ENCODE results near the gene COL9A1. TPM values are rescaled to one million over a fixed set of nuclear protein-coding genes. Genes with fewer than 3 reads are reported as not detected.

Gene COL9A1
- total RNA-seq, 4 donors from 2014 or later, result 0.34 to 1.7 (median 0.77) TPM

DNA sequence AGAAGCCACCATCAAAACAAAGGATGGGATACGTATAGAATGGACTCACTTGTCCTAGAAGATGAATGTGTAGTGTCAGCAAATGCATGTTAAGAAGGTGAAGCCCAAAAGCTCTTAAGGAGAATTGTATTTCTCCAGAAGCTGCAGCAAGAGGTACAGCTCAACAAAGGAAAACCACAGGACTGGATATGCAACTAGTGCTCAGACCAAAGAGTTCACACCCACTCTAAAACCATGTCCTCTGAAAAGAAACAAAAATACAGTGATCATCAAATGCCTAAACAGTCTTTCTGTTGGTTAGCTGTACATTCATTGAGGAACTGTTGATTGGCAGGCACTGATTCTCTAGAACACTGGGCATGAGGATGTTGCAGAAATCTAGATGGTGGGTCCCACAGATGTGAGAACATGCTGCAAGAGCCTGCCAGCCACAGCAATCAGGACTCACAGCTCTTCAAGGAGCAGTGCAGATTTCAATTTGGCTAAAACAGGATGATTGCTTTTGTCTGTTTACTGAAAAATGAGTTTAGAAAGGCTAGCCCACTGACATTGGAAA lies 94.6 kb downstream of the COL9A1 start:
- no peaks in the 10 kb centered on the region for H3K36me3 ChIP-seq
- no peak overlapping the region for H3K4me3 ChIP-seq
- no peaks in the 10 kb centered on the region for H3K4me1 ChIP-seq
- H3K27me3 ChIP-seq, result no peaks in the 10 kb centered on the region
- H3K27ac ChIP-seq (replicated peaks in 1 of 4), result no peak overlapping the region
- no peak for DNase-seq (ENCODE audit: extremely low spot score)
- TF ChIP-seq, protein P1, sequence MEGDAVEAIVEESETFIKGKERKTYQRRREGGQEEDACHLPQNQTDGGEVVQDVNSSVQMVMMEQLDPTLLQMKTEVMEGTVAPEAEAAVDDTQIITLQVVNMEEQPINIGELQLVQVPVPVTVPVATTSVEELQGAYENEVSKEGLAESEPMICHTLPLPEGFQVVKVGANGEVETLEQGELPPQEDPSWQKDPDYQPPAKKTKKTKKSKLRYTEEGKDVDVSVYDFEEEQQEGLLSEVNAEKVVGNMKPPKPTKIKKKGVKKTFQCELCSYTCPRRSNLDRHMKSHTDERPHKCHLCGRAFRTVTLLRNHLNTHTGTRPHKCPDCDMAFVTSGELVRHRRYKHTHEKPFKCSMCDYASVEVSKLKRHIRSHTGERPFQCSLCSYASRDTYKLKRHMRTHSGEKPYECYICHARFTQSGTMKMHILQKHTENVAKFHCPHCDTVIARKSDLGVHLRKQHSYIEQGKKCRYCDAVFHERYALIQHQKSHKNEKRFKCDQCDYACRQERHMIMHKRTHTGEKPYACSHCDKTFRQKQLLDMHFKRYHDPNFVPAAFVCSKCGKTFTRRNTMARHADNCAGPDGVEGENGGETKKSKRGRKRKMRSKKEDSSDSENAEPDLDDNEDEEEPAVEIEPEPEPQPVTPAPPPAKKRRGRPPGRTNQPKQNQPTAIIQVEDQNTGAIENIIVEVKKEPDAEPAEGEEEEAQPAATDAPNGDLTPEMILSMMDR (IDR thresholded peaks at IDR 0.05), result no peak
- no peak for TF ChIP-seq POLR2AphosphoS5 (IDR thresholded peaks at IDR 0.05)
- no peak for TF ChIP-seq POLR2A (IDR thresholded peaks at IDR 0.05; ENCODE audit: low read depth)
- no peak for TF ChIP-seq EP300 (IDR thresholded peaks at IDR 0.05)
- 77% methylated on average over 1 of the region's 1 CpG for WGBS
- H3K9me3 ChIP-seq, result no peaks in the 10 kb centered on the region
- intact Hi-C loops (cut with DNase I), result no loop called here

DNA sequence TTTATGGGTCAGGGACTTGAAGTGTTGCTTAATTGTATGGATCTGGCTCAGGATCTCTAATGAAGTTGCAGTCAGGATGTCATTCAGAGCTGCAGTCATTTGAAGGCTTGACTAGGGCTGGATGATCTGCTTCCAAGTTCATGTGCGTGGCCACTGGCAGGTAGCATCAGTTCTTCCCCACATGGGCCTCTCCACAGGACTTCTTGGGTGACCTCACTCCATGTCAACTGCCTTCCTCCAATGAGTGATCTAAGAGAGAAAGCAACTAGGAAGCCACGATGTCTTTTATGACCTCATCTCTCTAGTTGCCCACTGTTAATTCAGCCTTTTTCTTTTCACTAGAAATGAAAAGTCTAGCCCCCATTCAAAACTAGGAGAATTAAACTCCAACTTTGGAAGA lies 104.1 kb downstream of the COL9A1 start:
- Histone ChIP-seq H3K36me3 (no peaks in the 10 kb centered on the region), H3K4me1 (no peaks in the 10 kb centered on the region), H3K27ac (replicated peaks in 1 of 4) (no peak overlapping the region), H3K9me3 (no peaks in the 10 kb centered on the region), H3K4me3 (no peak overlapping the region), H3K27me3 (no peaks in the 10 kb centered on the region)
- intact Hi-C loops (cut with DNase I), result no loop called here
- no peak for TF ChIP-seq EP300 (IDR thresholded peaks at IDR 0.05)
- no peak for TF ChIP-seq POLR2AphosphoS5 (IDR thresholded peaks at IDR 0.05)
- TF ChIP-seq, protein P1 (IDR thresholded peaks at IDR 0.05), result no peak
- TF ChIP-seq POLR2A (IDR thresholded peaks at IDR 0.05; ENCODE audit: low read depth), result no peak
- WGBS, result 56% methylated on average over 2 of the region's 2 CpGs
- no peak for DNase-seq (ENCODE audit: extremely low spot score)

DNA sequence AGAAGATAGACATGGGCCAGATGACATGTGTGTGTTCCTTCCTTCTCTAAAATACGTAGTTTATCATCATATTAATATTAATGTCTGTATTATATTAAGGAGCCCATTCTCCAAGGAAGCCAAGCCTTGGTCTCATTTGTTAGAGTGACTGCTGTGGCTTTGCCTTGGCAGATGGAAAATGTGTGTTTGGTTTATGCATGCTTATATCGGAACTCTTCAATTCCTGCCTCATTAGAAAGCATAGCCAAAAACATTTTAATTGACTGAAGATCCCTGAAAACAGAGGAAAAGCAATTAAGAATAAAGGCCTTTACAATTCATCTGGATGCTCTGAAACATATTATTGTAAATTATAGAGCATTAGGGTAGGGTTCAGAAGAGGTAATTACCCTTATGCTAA lies 106.4 kb downstream of the COL9A1 start:
- no peak for TF ChIP-seq POLR2AphosphoS5 (IDR thresholded peaks at IDR 0.05)
- TF ChIP-seq, protein P1 (IDR thresholded peaks at IDR 0.05), result no peak
- no peak for TF ChIP-seq POLR2A (IDR thresholded peaks at IDR 0.05; ENCODE audit: low read depth)
- no peak for TF ChIP-seq EP300 (IDR thresholded peaks at IDR 0.05)
- Histone ChIP-seq H3K9me3 (no peaks in the 10 kb centered on the region), H3K4me3 (no peak overlapping the region), H3K36me3 (no peaks in the 10 kb centered on the region), H3K27me3 (no peaks in the 10 kb centered on the region), H3K4me1 (no peaks in the 10 kb centered on the region), H3K27ac (replicated peaks in 1 of 4) (no peak overlapping the region)
- DNase-seq (ENCODE audit: extremely low spot score), result no peak
- intact Hi-C loops (cut with DNase I), result no loop called here
- WGBS, result 79% methylated on average over 2 of the region's 2 CpGs

DNA sequence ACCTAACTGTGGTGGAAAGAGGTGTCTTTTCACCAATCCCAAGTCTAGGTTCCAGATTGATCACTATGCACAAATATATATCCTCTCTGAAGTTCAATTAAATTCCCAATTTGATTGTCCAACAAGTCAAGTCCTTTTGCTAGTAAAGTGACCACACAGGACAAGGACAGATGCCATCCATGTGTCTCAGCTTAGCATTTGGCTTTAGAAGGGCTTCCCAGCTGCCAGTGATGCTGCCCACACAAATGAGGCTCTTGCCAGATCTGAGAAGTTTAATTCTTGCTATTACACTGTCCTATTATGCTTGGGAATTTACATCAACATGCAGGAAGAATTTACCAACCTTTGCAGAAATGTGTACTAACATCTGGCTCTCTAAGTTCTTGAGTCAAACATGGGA lies 108.5 kb downstream of the COL9A1 start:
- Histone ChIP-seq H3K27ac (replicated peaks in 1 of 4) (no peak overlapping the region), H3K9me3 (no peaks in the 10 kb centered on the region), H3K27me3 (no peaks in the 10 kb centered on the region), H3K36me3 (no peaks in the 10 kb centered on the region), H3K4me3 (no peak overlapping the region), H3K4me1 (no peaks in the 10 kb centered on the region)
- intact Hi-C loops (cut with DNase I), result no loop called here
- DNase-seq (ENCODE audit: extremely low spot score), result no peak
- no peak for TF ChIP-seq EP300 (IDR thresholded peaks at IDR 0.05)
- TF ChIP-seq POLR2A (IDR thresholded peaks at IDR 0.05; ENCODE audit: low read depth), result no peak
- TF ChIP-seq, protein P1 (IDR thresholded peaks at IDR 0.05), result no peak
- no peak for TF ChIP-seq POLR2AphosphoS5 (IDR thresholded peaks at IDR 0.05)

DNA sequence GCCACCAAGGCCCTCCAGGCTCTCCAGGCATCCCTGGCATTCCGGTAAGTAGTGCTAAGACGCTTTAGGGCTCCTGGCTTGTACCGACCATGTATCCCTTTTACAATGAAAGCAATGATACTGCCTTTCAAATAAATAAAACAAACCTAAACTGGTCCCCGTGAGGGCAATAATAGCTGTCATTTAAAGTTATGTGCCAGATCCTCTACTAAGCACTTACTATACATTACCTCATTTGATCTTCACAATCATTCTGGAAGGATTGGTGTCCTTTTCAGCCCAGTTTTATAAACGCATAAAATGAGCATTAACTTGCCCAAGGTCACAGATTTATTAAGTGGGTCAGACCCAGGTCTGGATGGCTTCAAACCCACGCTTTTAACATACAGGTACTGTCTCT lies 114.7 kb downstream of the COL9A1 start:
- no peak overlapping the region for H3K4me3 ChIP-seq
- H3K36me3 ChIP-seq, result no peaks in the 10 kb centered on the region
- H3K4me1 ChIP-seq, result no peaks in the 10 kb centered on the region
- intact Hi-C loops (cut with DNase I), result no loop called here
- no peak for DNase-seq (ENCODE audit: extremely low spot score)
- H3K9me3 ChIP-seq, result no peaks in the 10 kb centered on the region
- 92% methylated on average over 6 of the region's 6 CpGs for WGBS
- H3K27me3 ChIP-seq, result no peaks in the 10 kb centered on the region
- TF ChIP-seq POLR2A (IDR thresholded peaks at IDR 0.05; ENCODE audit: low read depth) (no peak), EP300 (IDR thresholded peaks at IDR 0.05) (no peak), POLR2AphosphoS5 (IDR thresholded peaks at IDR 0.05) (no peak)
- TF ChIP-seq, protein P1 (IDR thresholded peaks at IDR 0.05), result no peak
- no peak overlapping the region for H3K27ac ChIP-seq (replicated peaks in 1 of 4)
